GM21423 (cell line): ENCODE data around the gene GORASP1.

Source experiments
- ATAC-seq: cut with Tn5 transposase; IDR thresholded peaks from one replicate; pipeline ENCODE4 v1.9.1; 2021; ENCODE audit warnings: mild to moderate bottlenecking, moderate library complexity; ENCODE audit not compliant: unreplicated experiment

Gene GORASP1

GRCh38 chr3:39141171-39141995 is 34.0 kb upstream of the GORASP1 start:
- ATAC-seq, result no peak

- ATAC-seq, result no peak
Measured at GRCh38 chr3:39140341-39140971, 33.0 kb upstream of the GORASP1 start.

GRCh38 chr3:39139442-39139841 is 32.0 kb upstream of the GORASP1 start:
- ATAC-seq, result no peak

GRCh38 chr3:39138804-39139415 is 31.5 kb upstream of the GORASP1 start:
- ATAC-seq, result no peak

- no peak for ATAC-seq
Measured at GRCh38 chr3:39137991-39138803, 30.8 kb upstream of the GORASP1 start.

GRCh38 chr3:39137435-39137936 is 30.1 kb upstream of the GORASP1 start:
- ATAC-seq, result no peak

GRCh38 chr3:39136533-39137434 is 29.4 kb upstream of the GORASP1 start:
- ATAC-seq, result no peak

- ATAC-seq, result no peak
Measured at GRCh38 chr3:39135170-39135805, 27.9 kb upstream of the GORASP1 start.

GRCh38 chr3:39134305-39134704 is 26.9 kb upstream of the GORASP1 start:
- ATAC-seq, result no peak

- ATAC-seq, result no peak
Measured at GRCh38 chr3:39133822-39134221, 26.4 kb upstream of the GORASP1 start.

GRCh38 chr3:39133093-39133490 is 25.7 kb upstream of the GORASP1 start:
- ATAC-seq, result no peak

GRCh38 chr3:39132096-39133092 is 25.0 kb upstream of the GORASP1 start:
- no peak for ATAC-seq

GRCh38 chr3:39130693-39131265 is 23.4 kb upstream of the GORASP1 start:
- ATAC-seq, result no peak

GRCh38 chr3:39130026-39130425 is 22.6 kb upstream of the GORASP1 start:
- no peak for ATAC-seq

GRCh38 chr3:39128951-39129350 is 21.5 kb upstream of the GORASP1 start:
- ATAC-seq, result no peak

GRCh38 chr3:39127908-39128304 is 20.5 kb upstream of the GORASP1 start:
- ATAC-seq, result no peak

GRCh38 chr3:39127269-39127907 is 20.0 kb upstream of the GORASP1 start:
- no peak for ATAC-seq
